Measurements from ENCODE around the gene TOP3B. TPM values are rescaled to one million over a fixed set of nuclear protein-coding genes. Genes with fewer than 3 reads are reported as not detected.

The TOP3B gene
- total RNA-seq, 1 experiment from 2014 or later = 23.9 TPM

DNA sequence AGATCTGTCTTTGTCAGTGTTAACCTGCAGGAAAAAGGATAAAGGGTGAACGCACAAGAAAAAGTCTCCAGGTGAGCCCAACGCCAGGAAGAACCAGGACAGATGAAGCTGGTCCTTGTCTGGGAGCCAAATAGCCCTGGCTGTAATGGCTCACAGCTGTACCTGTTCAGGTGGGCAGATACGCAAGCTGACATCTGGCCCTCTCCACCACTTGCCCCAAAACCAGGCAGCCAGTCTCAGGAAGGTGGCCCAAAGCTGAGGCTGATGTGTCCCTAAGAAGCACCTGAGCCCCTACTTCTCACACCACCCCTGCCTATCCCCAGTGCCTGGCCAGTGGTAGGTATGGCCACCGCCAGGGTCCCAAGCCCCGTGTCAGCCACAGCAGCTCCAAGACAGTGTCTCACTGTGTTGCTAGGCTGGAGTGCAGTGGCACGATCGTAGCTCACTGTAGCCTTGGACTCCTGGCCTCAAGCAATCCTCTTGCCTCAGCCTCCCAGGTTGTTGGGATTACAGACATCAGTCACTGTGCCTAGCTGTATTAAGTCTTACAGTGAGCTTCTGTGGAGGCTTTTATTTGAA is 14.8 kb downstream of the TOP3B start:
- Histone ChIP-seq H3K27me3 (ENCODE audit: insufficient read depth, low read depth) (no peaks in the 10 kb centered on the region), H2AFZ (no peak overlapping the region), H3K9me2 (ENCODE audit: insufficient read depth) (no peaks in the 10 kb centered on the region), H3F3A (ENCODE audit: insufficient read depth, low read depth) (no peaks in the 10 kb centered on the region), H3K79me2 (ENCODE audit: low read depth) (no peaks in the 10 kb centered on the region), H3K27ac (no peak overlapping the region), H3K9me3 (ENCODE audit: insufficient read depth, low read depth) (no peaks in the 10 kb centered on the region), H3K4me1 (replicated peaks; ENCODE audit: insufficient read depth) (no peaks in the 10 kb centered on the region), H3K36me3 (ENCODE audit: low read depth) (no peaks in the 10 kb centered on the region), H4K20me1 (ENCODE audit: insufficient read depth) (no peaks in the 10 kb centered on the region), H3K4me2 (no peak overlapping the region), H3K4me3 (no peak overlapping the region)
- TF ChIP-seq, protein P1, sequence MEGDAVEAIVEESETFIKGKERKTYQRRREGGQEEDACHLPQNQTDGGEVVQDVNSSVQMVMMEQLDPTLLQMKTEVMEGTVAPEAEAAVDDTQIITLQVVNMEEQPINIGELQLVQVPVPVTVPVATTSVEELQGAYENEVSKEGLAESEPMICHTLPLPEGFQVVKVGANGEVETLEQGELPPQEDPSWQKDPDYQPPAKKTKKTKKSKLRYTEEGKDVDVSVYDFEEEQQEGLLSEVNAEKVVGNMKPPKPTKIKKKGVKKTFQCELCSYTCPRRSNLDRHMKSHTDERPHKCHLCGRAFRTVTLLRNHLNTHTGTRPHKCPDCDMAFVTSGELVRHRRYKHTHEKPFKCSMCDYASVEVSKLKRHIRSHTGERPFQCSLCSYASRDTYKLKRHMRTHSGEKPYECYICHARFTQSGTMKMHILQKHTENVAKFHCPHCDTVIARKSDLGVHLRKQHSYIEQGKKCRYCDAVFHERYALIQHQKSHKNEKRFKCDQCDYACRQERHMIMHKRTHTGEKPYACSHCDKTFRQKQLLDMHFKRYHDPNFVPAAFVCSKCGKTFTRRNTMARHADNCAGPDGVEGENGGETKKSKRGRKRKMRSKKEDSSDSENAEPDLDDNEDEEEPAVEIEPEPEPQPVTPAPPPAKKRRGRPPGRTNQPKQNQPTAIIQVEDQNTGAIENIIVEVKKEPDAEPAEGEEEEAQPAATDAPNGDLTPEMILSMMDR (conservative IDR thresholded peaks at IDR 0.05) = no peak
- no peak for TF ChIP-seq EZH2 (IDR thresholded peaks at IDR 0.05; ENCODE audit: low read depth)
- CTCF ChIA-PET = no interaction called here
- POLR2A ChIA-PET (ENCODE audit: unreplicated experiment) = no interaction called here
- DNase-seq = no peak
- intact Hi-C loops (cut with micrococcal nuclease; ENCODE audit: unreplicated experiment) = no loop called here
- no TSS peak for BruUV-seq (replicated peaks)

DNA sequence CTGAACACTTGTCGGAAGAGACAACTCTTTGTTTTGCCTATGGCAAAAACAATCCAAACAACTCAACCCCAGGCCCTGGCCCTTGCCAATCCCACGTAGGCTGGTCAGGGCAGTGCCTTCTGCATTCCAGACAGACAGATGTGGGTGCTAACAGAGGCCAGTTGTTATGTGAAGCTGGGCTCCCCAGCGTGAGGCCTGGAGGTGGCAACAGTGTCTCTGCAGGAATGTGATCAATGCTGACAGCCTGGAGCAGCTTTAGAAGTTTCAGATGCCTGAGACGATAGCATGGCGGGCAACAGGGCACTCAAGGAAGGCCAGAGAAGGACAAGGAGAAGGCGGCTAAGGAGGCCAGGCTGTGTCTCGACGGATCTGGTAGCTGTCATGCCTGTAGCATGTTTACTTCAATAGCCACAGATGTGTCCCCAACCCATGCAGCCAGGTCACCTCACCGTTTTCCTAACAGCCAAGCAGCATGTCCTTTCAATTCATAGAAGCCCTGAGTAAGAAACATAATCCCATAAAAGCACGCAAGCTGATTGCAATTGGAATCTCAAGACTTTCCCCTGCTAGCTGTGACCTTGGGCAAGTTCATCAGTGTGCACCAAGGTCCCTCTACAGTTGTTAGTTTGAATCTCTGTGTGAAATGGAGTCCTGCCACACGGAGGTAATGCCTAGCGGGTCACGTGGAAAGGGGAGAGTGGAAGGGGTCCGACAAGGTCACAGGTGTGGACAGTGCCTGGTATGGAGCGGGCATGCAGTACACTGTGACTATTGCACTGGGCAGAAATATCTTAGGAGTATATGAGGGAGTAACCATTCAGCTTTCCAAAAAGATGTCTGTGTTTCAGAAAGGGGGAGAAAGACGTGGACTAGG is 15.7 kb downstream of the TOP3B start:
- no peaks in the 10 kb centered on the region for H3K9me3 ChIP-seq (ENCODE audit: insufficient read depth, low read depth)
- intact Hi-C loops (cut with micrococcal nuclease; ENCODE audit: unreplicated experiment) = no loop called here
- H3K4me2 ChIP-seq = no peak overlapping the region
- no peaks in the 10 kb centered on the region for H4K20me1 ChIP-seq (ENCODE audit: insufficient read depth)
- no peak for TF ChIP-seq EZH2 (IDR thresholded peaks at IDR 0.05; ENCODE audit: low read depth)
- TF ChIP-seq, protein P1 (conservative IDR thresholded peaks at IDR 0.05) = no peak
- no peak overlapping the region for H3K4me3 ChIP-seq
- H3K9me2 ChIP-seq (ENCODE audit: insufficient read depth) = no peaks in the 10 kb centered on the region
- H3K36me3 ChIP-seq (ENCODE audit: low read depth) = no peaks in the 10 kb centered on the region
- H2AFZ ChIP-seq = no peak overlapping the region
- DNase-seq = no peak
- H3K4me1 ChIP-seq (replicated peaks; ENCODE audit: insufficient read depth) = no peaks in the 10 kb centered on the region
- H3K27me3 ChIP-seq (ENCODE audit: insufficient read depth, low read depth) = no peaks in the 10 kb centered on the region
- no peaks in the 10 kb centered on the region for H3K79me2 ChIP-seq (ENCODE audit: low read depth)
- H3F3A ChIP-seq (ENCODE audit: insufficient read depth, low read depth) = no peaks in the 10 kb centered on the region
- ChIA-PET CTCF (no interaction called here), POLR2A (ENCODE audit: unreplicated experiment) (no interaction called here)
- no TSS peak for BruUV-seq (replicated peaks)
- no peak overlapping the region for H3K27ac ChIP-seq

DNA sequence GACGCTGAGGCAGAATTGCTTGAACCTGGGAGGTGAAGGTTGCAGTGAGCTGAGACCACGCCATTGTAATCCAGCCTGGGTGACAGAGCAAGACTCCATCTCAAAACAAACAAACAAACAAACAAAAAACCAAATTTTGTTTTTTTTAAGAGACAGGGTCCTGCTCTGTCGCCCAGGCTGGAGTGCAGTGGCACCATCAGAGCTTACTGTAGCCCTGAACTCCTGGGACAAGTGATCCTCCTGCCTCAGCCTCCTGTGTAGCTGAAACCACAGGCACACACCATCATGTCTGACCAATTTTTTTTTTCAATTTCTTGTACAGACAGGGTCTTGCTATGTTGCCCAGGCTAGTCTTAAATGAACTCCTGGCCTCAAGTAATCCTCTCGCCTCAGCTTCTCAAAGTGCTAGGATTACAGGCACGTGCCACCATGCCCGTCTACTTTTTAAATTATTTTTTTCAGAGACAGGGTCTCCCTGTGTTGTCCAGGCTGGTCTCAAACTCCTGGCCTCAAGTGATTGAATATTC is 16.8 kb downstream of the TOP3B start:
- no TSS peak for BruUV-seq (replicated peaks)
- TF ChIP-seq EZH2 (IDR thresholded peaks at IDR 0.05; ENCODE audit: low read depth) = no peak
- TF ChIP-seq, protein P1 (conservative IDR thresholded peaks at IDR 0.05) = no peak
- CTCF ChIA-PET = no interaction called here

More for the DNA sequence above, 16.8 kb downstream of the TOP3B start:
- Histone ChIP-seq H3K4me2 (no peak overlapping the region), H3K27me3 (ENCODE audit: insufficient read depth, low read depth) (no peaks in the 10 kb centered on the region), H3K27ac (no peak overlapping the region), H3F3A (ENCODE audit: insufficient read depth, low read depth) (no peaks in the 10 kb centered on the region), H3K4me3 (no peak overlapping the region), H3K4me1 (replicated peaks; ENCODE audit: insufficient read depth) (no peaks in the 10 kb centered on the region), H3K9me3 (ENCODE audit: insufficient read depth, low read depth) (no peaks in the 10 kb centered on the region), H3K9me2 (ENCODE audit: insufficient read depth) (no peaks in the 10 kb centered on the region), H2AFZ (no peak overlapping the region), H3K36me3 (ENCODE audit: low read depth) (no peaks in the 10 kb centered on the region), H4K20me1 (ENCODE audit: insufficient read depth) (no peaks in the 10 kb centered on the region), H3K79me2 (ENCODE audit: low read depth) (no peaks in the 10 kb centered on the region)
- POLR2A ChIA-PET (ENCODE audit: unreplicated experiment) = no interaction called here
- no peak for DNase-seq
- intact Hi-C loops (cut with micrococcal nuclease; ENCODE audit: unreplicated experiment) = no loop called here

Measured in PC-9 (cell line).